DOHH2 (cell line): ENCODE measurements around the gene APAF1.
A peak's percentile ranks its signal among the peaks of the same experiment; 100 is the strongest.

Source experiments
- H3F3A ChIP-seq: fragments of 200-600 bp; sonication (generic), shearing (Covaris generic); 2 replicates; pipeline ENCODE4 v1.6.0; 2016; ENCODE audit warnings: antibody characterized with exemption, mild to moderate bottlenecking; ENCODE audit not compliant: control insufficient read depth, insufficient read depth
- H3K27ac ChIP-seq: fragments of 200-600 bp; sonication (generic); 2 replicates; pipeline ENCODE4 v1.5.1; 2014; ENCODE audit warnings: low read depth, mild to moderate bottlenecking, low read length, moderate library complexity
- H3K27me3 ChIP-seq: fragments of 200-600 bp; sonication (generic); 2 replicates; pipeline ENCODE4 v1.6.1; 2014; ENCODE audit warnings: mild to moderate bottlenecking, low read length, mixed read lengths; ENCODE audit not compliant: control insufficient read depth
- H3K36me3 ChIP-seq: fragments of 200-600 bp; sonication (generic); 2 replicates; pipeline ENCODE4 v1.6.1; 2014; ENCODE audit warnings: mild to moderate bottlenecking, low read length, moderate library complexity, mixed read lengths; ENCODE audit not compliant: control insufficient read depth
- H3K4me1 ChIP-seq: fragments of 200-600 bp; sonication (generic); 2 replicates; pipeline ENCODE4 v1.6.1; 2014; ENCODE audit warnings: mild to moderate bottlenecking, low read length, mixed read lengths; ENCODE audit not compliant: control insufficient read depth
- H3K4me2 ChIP-seq: fragments of 200-600 bp; sonication (generic); 2 replicates; pipeline ENCODE4 v1.6.0; 2014; ENCODE audit warnings: mild to moderate bottlenecking, low read length, moderate library complexity
- H3K4me3 ChIP-seq: fragments of 200-600 bp; sonication (generic); 2 replicates; pipeline ENCODE4 v1.5.1; 2014; ENCODE audit warnings: mild to moderate bottlenecking, low read length, mixed read lengths
- H3K79me2 ChIP-seq: fragments of 200-600 bp; sonication (generic); 2 replicates; pipeline ENCODE4 v1.6.1; 2014; ENCODE audit warnings: mild to moderate bottlenecking, low read length, mixed read lengths; ENCODE audit not compliant: control insufficient read depth
- H3K9me2 ChIP-seq: fragments of 200-600 bp; sonication (generic); replicated peaks from 2 replicates; pipeline ENCODE4 v1.6.1; 2014; ENCODE audit warnings: mild to moderate bottlenecking, low read length, mixed read lengths; ENCODE audit not compliant: control insufficient read depth
- H3K9me3 ChIP-seq: fragments of 200-600 bp; sonication (generic); 2 replicates; pipeline ENCODE4 v1.6.1; 2014; ENCODE audit warnings: antibody characterized with exemption, low read length, mixed read lengths; ENCODE audit not compliant: control insufficient read depth, insufficient read depth
- H4K20me1 ChIP-seq: fragments of 200-600 bp; sonication (generic); 2 replicates; pipeline ENCODE4 v1.6.0; 2014; ENCODE audit warnings: low read depth, mild to moderate bottlenecking, antibody characterized with exemption, low read length, moderate library complexity; ENCODE audit not compliant: control insufficient read depth, insufficient read depth
- EZH2phosphoT487 ChIP-seq: fragments of 200-600 bp; sonication (generic); IDR thresholded peaks from 2 replicates; pipeline ENCODE4 v1.6.1; 2017; ENCODE audit warnings: borderline replicate concordance, mild to moderate bottlenecking, antibody characterized with exemption, low read length, moderate library complexity, mixed read lengths
- TF ChIP-seq, protein P1 (sequence below): fragments of 200-600 bp; sonication (generic); IDR thresholded peaks from one replicate; pipeline ENCODE4 v1.5.1; 2014; ENCODE audit warnings: antibody characterized with exemption, mild to moderate bottlenecking, low read depth, low read length; ENCODE audit not compliant: poor library complexity, severe bottlenecking

Gene APAF1

DNA sequence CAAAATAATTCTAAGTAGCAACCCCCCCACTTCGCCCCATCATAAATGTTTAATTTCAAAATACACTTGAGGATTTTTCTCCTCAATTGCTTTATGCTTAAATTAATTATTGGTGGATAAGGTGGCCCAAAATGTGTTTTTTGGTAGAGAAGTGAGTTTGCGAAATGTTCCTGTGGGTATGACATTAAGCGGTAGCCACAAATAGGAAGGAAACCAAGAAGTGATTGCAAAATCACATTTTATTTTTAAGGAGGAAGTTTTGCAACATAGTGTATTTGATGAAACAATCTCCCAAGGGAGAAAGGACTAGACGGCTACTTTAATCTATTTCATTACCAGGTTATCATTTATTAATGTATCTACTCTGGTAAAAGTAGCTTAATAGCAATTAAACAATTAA is 26.1 kb upstream of the APAF1 start:
- no peaks in the 10 kb centered on the region for H4K20me1 ChIP-seq
- no peaks in the 10 kb centered on the region for H3K79me2 ChIP-seq
- peaks cover 9% of the 10 kb centered on the region for H3F3A ChIP-seq
- no peak overlapping the region for H3K27ac ChIP-seq
- no peak overlapping the region for H3K4me3 ChIP-seq
- no peaks in the 10 kb centered on the region for H3K9me2 ChIP-seq
- H3K4me2 ChIP-seq = no peak overlapping the region
- H3K27me3 ChIP-seq = no peaks in the 10 kb centered on the region
- H3K36me3 ChIP-seq = peaks cover under 1% of the 10 kb centered on the region; the same call in 1 of the 2 replicates
- no peaks in the 10 kb centered on the region for H3K9me3 ChIP-seq
- TF ChIP-seq EZH2phosphoT487 = no peak
- TF ChIP-seq, protein P1, sequence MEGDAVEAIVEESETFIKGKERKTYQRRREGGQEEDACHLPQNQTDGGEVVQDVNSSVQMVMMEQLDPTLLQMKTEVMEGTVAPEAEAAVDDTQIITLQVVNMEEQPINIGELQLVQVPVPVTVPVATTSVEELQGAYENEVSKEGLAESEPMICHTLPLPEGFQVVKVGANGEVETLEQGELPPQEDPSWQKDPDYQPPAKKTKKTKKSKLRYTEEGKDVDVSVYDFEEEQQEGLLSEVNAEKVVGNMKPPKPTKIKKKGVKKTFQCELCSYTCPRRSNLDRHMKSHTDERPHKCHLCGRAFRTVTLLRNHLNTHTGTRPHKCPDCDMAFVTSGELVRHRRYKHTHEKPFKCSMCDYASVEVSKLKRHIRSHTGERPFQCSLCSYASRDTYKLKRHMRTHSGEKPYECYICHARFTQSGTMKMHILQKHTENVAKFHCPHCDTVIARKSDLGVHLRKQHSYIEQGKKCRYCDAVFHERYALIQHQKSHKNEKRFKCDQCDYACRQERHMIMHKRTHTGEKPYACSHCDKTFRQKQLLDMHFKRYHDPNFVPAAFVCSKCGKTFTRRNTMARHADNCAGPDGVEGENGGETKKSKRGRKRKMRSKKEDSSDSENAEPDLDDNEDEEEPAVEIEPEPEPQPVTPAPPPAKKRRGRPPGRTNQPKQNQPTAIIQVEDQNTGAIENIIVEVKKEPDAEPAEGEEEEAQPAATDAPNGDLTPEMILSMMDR = no peak
- H3K4me1 ChIP-seq = no peaks in the 10 kb centered on the region

DNA sequence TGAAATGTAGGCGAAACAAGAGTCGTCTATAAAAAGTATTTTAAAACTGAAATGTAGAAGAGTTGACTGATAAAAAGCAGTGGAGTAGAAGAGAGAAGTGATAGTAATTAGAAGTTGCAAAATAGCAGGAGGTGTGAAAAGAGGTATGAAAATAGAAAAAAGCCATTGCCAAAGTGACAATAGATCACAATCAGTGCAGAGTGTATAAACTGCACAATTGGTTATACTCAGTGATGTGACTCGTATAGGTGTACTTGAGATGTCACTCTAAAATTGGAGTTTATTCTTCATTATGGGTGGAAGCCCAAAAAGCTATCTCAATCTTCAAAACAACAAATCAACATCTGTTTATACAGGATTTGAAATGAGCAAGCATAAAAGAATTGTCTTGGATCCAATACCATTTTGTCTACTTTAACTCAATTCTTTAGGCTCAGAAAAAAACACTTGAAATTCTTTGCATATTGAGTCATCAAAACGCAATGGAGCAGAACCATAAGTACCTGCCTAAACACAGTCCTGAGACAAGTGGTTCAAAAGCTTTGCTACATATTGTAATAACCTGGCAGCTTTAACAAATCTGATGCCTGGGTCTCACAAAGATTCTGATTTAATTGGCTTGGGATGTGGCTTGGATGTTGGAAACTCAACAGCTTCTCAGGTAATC is 9.3 kb upstream of the APAF1 start:
- no peaks in the 10 kb centered on the region for H3K9me2 ChIP-seq
- 0 out of 2 replicates have a peak overlapping the region, but pooled peaks have one; percentile 3 for H3K4me3 ChIP-seq
- peaks cover 21% of the 10 kb centered on the region for H3K36me3 ChIP-seq
- H3K4me2 ChIP-seq = peak overlapping the region; percentile 42
- no peak for TF ChIP-seq EZH2phosphoT487
- TF ChIP-seq, protein P1 = no peak
- H3K27me3 ChIP-seq = no peaks in the 10 kb centered on the region
- no peaks in the 10 kb centered on the region for H3K9me3 ChIP-seq
- H4K20me1 ChIP-seq = no peaks in the 10 kb centered on the region
- H3K79me2 ChIP-seq = peaks cover 65% of the 10 kb centered on the region
- no peaks in the 10 kb centered on the region for H3F3A ChIP-seq
- H3K4me1 ChIP-seq = peaks cover 21% of the 10 kb centered on the region
- no peak overlapping the region for H3K27ac ChIP-seq

DNA sequence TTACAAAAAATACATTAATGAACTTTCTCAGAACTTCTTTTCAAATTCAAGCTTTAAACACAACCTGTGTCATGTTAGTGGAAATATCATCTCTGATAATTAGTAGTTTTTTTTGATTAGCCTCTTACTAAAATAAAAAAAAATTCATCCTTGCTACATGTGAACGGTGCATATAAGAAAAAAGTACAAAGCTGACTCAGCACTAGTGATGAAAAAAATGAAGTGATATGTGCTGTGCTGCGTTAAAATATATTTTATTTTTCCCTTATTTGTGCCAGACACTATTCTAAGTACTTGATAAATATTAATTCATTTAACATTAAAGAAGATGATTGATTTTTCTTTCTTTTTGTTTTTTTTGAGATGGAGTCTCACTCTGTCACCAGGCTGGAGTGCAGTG is 8.0 kb upstream of the APAF1 start:
- H4K20me1 ChIP-seq = 0 out of 2 replicates have a peak, but pooled peaks cover 3% of the 10 kb centered on the region
- no peak overlapping the region for H3K4me3 ChIP-seq
- no peaks in the 10 kb centered on the region for H3K9me2 ChIP-seq
- H3K4me1 ChIP-seq = peaks cover 24% of the 10 kb centered on the region
- peak overlapping the region; percentile 42 for H3K4me2 ChIP-seq
- H3K27ac ChIP-seq = no peak overlapping the region
- H3K36me3 ChIP-seq = peaks cover 22% of the 10 kb centered on the region
- TF ChIP-seq EZH2phosphoT487 = no peak
- TF ChIP-seq, protein P1 = no peak
- H3K27me3 ChIP-seq = no peaks in the 10 kb centered on the region
- H3K9me3 ChIP-seq = no peaks in the 10 kb centered on the region
- peaks cover 78% of the 10 kb centered on the region for H3K79me2 ChIP-seq
- no peaks in the 10 kb centered on the region for H3F3A ChIP-seq
